GOT3 (cell line): Measurements from ENCODE around the gene SESTD1.
"Not testable (repeated sequence)": the region's sequence is repeated elsewhere in the genome, so short reads cannot be mapped to it uniquely, and the experiment has no call there.

Experiments
- DNase-seq: peaks from one replicate; lab custom pipeline; 2025; ENCODE audit warnings: mixed read lengths; lab: John Stamatoyannopoulos, UW

The SESTD1 gene

GRCh38 chr2:179106342-179106675, 158.3 kb downstream of the SESTD1 start:
- DNase-seq: no peak

DNA sequence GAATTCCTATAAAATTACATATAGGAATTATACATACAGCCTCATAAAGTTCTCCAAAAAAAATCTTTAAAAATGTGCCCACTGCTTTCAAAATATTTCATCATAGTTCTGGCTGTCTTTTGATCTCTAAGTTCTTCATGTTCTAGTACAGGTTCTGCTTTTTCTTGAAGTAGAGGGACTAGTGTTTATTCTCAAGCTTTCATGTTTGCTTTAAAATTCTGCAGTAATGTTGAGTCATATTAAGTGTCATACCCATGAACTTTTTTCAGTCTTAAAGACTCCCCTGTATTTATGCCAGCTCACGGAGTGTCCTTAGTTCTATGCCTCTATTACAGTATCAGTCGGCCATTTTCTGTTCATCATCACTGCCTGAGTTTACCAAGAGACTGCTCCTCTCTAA, 159.9 kb downstream of the SESTD1 start:
- no peak for DNase-seq

GRCh38 chr2:179098080-179098689, 166.4 kb downstream of the SESTD1 start:
- no peak for DNase-seq

GRCh38 chr2:179097131-179097530, 167.5 kb downstream of the SESTD1 start:
- DNase-seq: no peak

DNA sequence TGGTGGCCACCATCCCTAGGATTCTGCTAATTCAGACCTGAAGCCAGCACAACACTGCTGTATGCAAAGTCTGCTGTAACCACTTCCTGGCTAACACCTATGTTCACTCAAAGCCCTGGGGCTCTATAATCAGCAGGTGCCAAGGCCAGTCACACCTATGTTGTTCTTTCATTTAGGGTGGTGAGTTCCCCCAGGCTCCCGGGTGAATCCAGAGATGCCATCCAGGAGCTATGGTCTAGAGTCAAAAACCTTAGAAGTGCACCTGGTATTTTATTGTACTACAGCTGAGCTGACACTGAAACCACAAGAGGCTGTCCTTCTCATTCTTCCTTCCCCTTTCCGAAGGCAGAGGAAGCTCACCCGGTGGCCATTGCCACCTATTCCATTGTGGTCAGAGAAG, 168.5 kb downstream of the SESTD1 start:
- no peak for DNase-seq

DNA sequence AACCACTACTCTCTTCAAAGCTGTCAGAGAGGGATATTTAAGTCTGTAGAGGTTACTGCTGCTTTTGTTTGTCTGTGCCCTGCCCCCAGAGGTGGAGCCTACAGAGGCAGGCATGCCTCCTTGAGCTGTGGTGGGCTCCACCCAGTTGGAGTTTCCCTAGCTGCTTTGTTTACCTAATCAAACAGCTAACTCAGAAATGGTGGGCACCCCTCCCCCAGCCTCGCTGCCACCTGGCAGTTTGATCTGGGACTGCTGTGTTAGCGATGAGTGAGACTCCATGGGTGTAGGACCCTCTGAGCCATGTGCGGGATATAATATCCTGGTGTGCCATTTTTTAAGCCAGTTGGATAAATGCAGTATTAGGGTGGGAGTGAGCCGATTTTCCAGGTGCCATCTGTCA, 171.7 kb downstream of the SESTD1 start:
- DNase-seq: not testable (repeated sequence)

- DNase-seq: no peak
Observed at GRCh38 chr2:179082697-179083096, 181.9 kb downstream of the SESTD1 start.

- no peak for DNase-seq
Observed at GRCh38 chr2:179081954-179082353, 182.7 kb downstream of the SESTD1 start.

DNA sequence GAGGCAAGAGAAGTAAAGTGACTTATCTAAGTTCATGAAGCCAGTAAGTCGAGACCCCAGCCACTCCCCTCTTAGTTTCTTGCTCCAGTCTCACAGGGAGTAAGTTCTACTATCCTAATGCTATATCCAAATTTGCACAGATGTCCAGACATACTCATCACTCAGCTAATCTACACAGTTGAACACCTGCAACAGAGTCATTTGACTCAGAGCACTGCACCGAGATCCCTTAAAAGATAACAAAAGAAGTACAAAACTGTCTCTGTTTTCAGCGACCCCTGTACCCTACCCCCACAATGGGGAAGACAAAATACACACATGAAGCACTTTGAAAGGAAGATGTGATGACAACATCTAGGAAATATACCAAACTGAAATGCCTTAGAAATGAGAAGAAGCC, 192.1 kb downstream of the SESTD1 start:
- DNase-seq: no peak

- DNase-seq: no peak
Observed at GRCh38 chr2:179071810-179072355, 192.7 kb downstream of the SESTD1 start.

- no peak for DNase-seq
Observed at GRCh38 chr2:179070895-179071294, 193.7 kb downstream of the SESTD1 start.

DNA sequence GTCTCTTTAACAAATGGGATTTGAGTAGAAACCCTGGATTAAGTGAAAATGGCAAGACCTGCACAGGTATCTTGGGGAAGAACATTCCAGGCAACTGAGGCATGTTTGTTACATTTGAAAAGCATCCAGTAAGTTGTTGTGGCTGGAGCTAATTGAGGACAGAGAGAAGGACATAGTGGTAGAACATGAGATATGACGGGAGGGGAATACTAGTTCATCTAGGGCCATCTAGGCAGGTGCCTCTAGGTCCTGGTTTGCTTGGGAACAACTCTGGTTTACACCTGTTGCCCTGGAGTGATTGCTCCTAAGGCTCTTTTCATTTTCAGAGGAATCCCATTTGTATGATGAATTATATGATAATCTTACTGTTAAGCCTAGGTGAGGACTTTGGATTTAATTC, 194.9 kb downstream of the SESTD1 start:
- no peak for DNase-seq

DNA sequence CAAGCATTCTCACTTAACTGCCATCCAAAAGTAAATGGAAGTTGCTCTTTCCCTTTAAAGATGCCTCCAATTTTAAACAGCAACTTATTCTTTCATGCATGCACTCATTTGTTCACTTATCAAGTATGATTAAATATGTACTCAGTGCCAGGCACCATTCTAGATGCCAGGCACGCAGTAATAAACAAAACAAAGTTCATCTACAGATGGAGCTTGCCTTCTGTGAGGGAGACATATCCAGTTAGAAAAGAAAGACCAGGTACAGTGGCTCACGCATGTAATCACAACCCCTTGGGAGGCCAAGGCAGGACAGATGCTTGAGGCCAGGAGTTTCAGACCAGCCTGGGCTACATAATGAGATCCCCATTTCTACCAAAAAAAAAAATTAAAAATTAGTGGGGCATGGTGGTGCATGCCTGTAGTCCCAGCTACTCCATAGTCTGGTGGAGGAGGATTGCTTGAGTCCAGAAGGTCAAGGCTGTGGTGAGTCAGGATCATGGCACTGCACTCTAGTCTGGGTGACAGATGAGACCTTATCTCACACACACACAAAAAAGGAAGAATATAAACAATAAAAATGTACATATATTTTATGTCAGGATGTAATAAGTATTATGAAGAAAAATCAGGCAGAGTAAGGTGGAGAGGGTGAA, 195.5 kb downstream of the SESTD1 start:
- no peak for DNase-seq

- no peak for DNase-seq
Observed at GRCh38 chr2:179059026-179059700, 205.5 kb downstream of the SESTD1 start.

DNA sequence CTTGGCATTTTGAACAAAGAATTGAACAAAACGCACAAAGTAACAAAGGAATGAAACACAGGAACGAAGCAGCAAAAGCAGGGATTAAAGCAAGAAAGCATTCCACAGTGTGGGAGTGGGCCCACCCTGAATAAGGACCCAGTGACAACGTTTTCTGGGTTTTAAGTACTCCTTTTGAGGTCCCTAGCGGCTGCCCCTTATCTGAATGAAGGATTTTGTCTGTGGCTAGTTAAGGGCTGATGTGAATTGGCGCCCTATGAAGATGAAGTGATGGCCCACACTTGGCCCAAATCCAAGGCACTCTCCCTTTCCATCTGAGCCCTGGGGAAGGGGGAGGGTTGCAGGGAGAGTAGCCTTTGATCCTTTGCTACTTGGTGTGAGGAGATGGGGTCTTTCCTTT, 206.9 kb downstream of the SESTD1 start:
- no peak for DNase-seq

DNA sequence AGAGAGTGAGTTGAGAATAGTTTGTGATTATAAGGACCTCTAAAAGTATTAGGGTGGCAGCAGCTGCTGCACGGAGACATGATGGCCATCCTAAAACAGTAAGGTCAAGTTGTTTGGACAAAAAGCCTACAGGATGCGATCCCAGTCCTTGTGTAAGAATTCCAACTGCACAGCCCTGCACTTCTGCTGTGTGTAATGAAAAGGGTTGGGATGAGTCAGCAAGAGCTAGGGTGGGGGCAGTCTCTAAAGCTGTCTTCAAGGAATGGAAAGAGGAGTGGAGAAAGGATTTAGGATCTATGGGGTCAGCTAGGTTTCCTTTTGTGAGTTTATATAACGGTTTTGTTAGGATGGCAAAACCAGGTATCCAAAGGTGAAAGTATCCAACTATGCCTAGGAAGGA, 211.1 kb downstream of the SESTD1 start:
- not testable (repeated sequence) for DNase-seq
